DMS79 (cell line): ENCODE results near the gene STXBP1.

Experiments used
- DNase-seq: peaks from one replicate; lab custom pipeline; 2025; lab: John Stamatoyannopoulos, UW

Gene STXBP1

GRCh38 chr9:127734747-127735529 is 122.9 kb downstream of the STXBP1 start, which contains the start of gene TOR2A:
TSS of gene TOR2A (minus strand) at chr9:127735294. CDS start at chr9:127735270, 24 bp downstream.
- peak; percentile 96 for DNase-seq

- DNase-seq = no peak
Measured at GRCh38 chr9:127735530-127736185, 123.6 kb downstream of the STXBP1 start.

- DNase-seq = no peak
Measured at GRCh38 chr9:127738666-127739065, 126.6 kb downstream of the STXBP1 start.

GRCh38 chr9:127739614-127740330 is 127.7 kb downstream of the STXBP1 start:
- DNase-seq = no peak

GRCh38 chr9:127741831-127742434 is 129.9 kb downstream of the STXBP1 start:
- DNase-seq = no peak
